Uterus (tissue), 2 donors: ENCODE results near the gene TNFRSF9.

Experiments used
- POLR2A ChIP-seq, 2 donors: fragments of 450-650 bp; IDR thresholded peaks; one replicate each; pipeline ENCODE4 v1.6.1; 2016; ENCODE audit warnings: antibody characterized with exemption in 2 of 2, mild to moderate bottlenecking in 1 of 2, moderate library complexity in 1 of 2
- TF ChIP-seq, protein P1 (sequence below), 4 experiments: fragments of 200-600 bp in 2 of 4; fragments of 450-650 bp in 2 of 4; sonication (generic) in 2 of 4; IDR thresholded peaks; one replicate each; pipeline ENCODE4 v1.5.1; 2016 to 2019; ENCODE audit warnings: antibody characterized with exemption in 4 of 4, mild to moderate bottlenecking in 2 of 4, moderate library complexity in 1 of 4

DNA sequence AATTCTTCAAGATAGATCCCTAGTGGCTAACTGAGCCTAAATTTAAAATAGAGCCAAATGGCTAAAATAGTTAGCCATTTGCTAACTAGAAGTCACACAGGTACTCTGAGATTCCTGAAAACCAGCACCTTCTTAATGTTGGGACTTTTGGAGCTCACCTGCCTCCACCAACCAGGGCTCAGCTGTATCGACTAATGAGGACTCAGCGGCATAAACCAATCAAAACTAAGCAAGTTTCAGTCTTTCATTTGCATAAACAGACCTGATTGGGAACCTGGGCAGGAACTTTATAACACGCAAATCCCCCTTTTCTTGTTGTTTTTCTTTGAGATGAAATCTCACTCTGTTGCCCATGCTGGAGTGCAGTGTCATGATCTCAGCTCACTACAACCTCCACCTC is 28.5 kb downstream of the TNFRSF9 start:
- TF ChIP-seq POLR2A (IDR thresholded peaks at IDR 0.05), result no peak
- TF ChIP-seq, protein P1, sequence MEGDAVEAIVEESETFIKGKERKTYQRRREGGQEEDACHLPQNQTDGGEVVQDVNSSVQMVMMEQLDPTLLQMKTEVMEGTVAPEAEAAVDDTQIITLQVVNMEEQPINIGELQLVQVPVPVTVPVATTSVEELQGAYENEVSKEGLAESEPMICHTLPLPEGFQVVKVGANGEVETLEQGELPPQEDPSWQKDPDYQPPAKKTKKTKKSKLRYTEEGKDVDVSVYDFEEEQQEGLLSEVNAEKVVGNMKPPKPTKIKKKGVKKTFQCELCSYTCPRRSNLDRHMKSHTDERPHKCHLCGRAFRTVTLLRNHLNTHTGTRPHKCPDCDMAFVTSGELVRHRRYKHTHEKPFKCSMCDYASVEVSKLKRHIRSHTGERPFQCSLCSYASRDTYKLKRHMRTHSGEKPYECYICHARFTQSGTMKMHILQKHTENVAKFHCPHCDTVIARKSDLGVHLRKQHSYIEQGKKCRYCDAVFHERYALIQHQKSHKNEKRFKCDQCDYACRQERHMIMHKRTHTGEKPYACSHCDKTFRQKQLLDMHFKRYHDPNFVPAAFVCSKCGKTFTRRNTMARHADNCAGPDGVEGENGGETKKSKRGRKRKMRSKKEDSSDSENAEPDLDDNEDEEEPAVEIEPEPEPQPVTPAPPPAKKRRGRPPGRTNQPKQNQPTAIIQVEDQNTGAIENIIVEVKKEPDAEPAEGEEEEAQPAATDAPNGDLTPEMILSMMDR (IDR thresholded peaks at IDR 0.05), result no peak
